HG03108 (cell line): Measurements from ENCODE around the gene IMPA2.
A peak's percentile ranks its signal among the peaks of the same experiment; 100 is the strongest.
"Not testable (repeated sequence)": the region's sequence is repeated elsewhere in the genome, so short reads cannot be mapped to it uniquely, and the experiment has no call there.

Experiments
- ATAC-seq: cut with Tn5 transposase; IDR thresholded peaks from one replicate; pipeline ENCODE4 v1.9.1; 2021; ENCODE audit warnings: moderate library complexity; ENCODE audit not compliant: unreplicated experiment

Gene IMPA2

GRCh38 chr18:12027046-12027445 is 45.7 kb downstream of the IMPA2 start:
- no peak for ATAC-seq

DNA sequence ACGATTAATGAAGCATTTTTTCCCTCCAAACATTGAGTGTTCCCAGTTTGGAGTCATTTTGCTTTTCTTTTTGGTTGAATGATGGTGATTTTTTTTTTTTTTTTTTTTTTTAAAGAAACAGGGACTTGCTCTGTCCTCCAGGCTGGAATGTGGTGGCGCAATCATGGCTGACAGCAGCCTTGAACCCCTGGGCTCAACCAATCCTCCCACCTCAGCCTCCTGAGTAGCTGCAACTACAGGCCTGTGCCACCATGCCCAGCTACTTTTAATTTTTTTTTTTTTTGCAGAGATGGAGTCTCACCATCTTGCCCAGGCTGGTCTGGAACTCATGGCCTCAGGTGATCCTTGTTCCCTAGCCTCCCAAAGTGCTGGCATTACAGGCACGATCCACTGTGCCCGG is 46.2 kb downstream of the IMPA2 start:
- ATAC-seq: no peak

DNA sequence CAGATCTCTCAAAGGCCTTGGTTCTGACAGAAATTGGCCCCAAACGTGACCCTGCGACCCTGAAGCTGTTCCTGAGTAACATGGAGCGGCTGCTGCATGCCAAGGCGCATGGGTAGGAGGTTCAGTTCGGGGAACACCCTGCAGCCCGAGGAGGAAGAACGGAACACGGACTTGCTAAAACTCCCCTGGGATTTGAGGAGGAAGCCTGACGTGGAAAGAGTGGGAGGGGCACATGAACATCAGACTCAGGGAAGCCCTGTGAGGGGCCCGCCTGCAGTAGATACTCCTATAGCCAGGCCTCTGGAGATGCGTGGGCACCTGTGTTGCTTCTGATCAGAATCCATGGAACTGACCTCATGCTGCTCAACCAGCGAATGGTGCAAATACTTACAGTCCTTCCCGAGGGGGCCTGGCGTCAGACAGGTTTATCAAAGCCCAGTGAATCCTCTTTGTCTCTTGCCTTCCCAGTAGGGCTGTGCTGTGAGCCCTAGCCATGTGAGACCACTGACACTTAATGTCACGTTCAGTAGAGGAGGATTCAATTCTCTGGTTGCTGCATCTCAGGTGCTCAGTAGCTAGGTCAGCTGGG is 46.8 kb downstream of the IMPA2 start:
- ATAC-seq: no peak

DNA sequence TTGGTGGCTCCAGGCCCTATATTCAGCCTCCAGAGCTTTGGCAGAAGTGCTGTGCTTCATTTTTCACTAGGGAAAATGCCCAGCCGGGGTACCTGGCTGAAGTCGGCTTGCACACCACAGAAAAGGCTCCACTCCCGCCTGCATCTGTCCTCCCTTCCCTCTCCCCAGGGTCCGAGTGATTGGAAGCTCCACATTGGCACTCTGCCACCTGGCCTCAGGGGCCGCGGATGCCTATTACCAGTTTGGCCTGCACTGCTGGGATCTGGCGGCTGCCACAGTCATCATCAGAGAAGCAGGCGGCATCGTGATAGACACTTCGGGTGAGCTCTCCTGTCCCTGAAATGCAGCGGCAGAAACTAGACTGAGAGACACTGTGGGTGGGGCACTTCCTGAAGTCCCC is 47.4 kb downstream of the IMPA2 start:
- ATAC-seq: no peak

DNA sequence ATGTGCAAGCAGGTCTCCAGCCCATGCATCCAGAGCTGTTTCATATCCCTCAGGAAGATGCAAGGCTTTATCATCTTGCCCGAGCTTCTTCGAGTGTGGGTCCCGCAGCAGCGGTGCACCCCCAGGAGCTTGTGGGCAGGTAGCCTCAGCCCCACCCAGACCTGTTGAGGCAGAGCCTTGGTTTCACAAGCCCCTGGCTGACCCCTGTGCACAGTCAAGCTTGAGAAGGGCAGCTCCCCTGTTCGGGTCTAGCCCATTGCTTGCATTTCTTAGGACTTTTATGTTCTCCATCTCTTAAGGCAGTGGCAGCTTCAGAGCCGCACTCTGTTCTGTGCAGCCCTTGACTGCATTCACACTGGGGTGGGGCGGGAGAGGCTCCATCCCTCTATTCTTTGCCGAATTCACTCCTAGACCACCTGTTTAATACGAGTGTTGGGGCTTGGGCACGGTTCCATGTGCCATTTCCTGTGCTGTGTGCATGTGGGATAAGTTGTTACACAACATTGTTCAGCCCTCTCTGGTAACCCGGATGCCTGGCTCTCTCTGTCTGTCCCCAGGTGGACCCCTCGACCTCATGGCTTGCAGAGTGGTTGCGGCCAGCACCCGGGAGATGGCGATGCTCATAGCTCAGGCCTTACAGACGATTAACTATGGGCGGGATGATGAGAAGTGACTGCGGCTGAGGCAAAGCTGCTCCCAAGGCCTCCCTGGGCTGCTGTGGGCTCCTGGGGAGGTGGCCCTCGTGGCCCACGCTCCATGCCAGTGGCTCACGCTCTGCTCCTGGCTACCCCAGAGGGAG is 48.7 kb downstream of the IMPA2 start:
- ATAC-seq: no peak

DNA sequence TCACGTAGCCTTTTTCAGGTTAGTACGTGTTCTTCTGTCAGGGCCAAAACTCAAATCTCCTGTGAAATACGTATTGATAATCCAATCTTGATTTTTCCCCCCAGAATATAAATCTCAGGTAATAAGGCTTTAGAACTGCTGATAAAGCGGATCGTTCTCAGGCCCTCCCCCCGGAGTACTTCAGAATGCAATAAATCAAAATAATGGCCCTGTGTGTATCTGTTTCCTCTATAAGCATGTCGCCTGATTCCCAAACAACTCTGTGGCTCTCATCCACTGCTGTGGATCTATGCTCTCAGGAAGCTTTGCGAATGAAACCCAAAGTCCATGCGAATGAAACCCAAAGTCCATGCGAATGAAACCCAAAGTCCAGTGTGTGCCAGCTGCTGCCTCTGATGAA is 49.4 kb downstream of the IMPA2 start:
- ATAC-seq: no peak

- no peak for ATAC-seq
These were observed 49.9 kb downstream of the IMPA2 start for GRCh38 chr18:12031181-12031580.

GRCh38 chr18:12031846-12032245 is 50.5 kb downstream of the IMPA2 start:
- no peak for ATAC-seq

DNA sequence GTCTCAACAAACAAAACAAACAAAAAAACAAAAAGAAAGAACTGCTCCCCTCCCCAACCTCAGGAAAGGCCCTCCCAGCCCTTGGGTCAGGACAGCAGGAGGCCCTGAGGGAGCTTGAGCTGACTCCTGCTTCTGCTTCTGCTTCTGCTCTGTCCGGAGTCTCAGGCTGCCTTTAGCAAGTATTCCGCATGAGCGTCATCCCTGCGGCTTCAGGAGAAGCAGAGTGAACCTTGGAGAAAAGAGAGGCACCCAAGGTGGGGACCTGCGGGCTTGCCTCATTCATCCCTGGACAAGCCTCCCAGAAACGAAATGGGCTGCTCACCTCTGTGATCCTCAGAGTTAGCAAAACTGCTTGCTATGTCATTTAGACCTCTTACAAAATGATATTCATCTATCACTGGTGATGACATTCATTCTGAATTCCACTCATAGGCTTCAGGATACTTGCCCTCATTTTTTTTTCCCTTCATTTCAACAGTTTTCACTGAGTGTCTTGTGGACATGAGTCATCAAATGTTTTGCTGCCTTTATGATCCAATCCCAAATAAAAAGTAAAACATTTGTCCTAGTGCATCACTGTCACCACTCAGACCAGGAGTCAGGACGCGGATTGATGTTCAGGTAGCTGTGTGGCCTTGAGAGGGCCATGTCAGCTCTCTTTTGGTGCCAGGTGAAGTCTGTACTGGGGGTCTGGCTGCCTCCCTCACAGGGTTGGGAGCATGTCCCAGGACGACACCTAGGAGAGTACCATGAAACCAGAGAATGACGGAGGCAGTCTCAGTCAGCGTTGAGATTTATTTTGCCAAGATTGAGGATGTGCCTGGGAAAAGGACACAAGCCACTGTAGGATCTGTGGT is 51.7 kb downstream of the IMPA2 start:
- no peak for ATAC-seq

GRCh38 chr18:12033643-12034025 is 52.3 kb downstream of the IMPA2 start:
- no peak for ATAC-seq

DNA sequence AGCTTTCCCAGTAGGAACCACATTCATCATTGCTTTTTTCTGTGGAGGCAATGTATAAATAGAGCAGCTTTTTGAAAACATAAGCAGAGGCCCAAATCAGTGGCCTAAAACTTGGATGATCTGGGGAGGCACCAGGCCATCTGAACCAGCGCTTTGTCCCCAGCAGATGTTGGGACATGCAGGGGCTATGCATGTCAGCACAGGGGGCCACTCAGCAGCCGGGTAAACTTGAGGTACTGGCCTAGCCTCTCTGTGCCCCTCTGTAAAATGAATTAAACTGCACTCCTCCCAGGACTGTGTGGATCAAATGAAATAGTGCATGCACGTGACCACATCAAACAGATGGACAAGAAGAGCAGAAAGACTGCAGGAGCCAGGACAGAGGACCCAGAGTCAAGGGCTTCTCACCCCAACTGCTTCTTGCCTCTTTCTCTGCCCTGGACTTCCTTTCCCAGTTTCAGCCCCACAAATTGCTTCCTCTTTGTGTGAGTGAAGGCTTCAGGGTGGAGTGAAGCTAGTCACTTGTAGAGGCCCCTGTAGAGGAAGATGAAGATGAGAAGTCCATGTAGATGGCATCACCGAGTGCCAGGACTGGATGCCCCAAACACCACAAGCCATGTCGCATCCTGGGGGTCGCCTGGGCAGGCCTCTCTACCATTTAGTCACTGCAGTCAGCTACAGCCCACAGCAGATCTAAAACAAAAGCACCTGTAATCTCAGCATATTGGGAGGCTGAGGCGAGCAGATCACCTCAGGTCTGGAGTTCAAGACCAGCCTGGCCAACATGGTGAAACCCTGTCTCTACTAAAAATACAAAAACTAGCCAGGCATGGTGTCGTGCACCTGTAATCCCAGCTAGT is 53.2 kb downstream of the IMPA2 start:
- ATAC-seq: no peak

- ATAC-seq: no peak
These were observed 54.2 kb downstream of the IMPA2 start for GRCh38 chr18:12035481-12035880.

DNA sequence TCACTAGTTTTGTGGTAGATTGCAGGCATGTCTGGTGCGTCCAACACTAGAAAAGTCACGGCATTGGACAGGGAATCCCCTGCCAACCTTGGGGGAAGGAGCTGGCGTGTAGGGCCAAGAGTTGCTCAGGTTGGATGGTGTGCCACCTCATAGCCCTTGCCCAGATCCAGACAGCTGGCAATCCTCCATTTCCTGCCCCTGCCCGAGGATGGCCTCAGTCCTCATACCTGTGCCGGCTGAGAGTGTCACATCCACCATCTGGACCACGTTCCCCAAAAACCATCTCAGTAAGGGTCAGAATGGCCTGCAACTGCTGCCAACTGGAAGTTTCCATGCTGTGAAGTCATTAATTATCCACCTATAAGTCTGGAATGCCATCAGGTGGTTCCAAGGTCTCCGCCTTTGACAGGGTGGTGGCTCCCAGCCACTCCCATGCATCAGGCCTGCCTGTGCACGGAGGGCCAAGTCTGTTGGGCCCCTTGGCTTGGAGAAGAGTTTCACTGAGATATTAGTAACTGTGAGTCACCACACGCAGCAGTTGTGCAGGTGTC is 55.0 kb downstream of the IMPA2 start:
- ATAC-seq: no peak

DNA sequence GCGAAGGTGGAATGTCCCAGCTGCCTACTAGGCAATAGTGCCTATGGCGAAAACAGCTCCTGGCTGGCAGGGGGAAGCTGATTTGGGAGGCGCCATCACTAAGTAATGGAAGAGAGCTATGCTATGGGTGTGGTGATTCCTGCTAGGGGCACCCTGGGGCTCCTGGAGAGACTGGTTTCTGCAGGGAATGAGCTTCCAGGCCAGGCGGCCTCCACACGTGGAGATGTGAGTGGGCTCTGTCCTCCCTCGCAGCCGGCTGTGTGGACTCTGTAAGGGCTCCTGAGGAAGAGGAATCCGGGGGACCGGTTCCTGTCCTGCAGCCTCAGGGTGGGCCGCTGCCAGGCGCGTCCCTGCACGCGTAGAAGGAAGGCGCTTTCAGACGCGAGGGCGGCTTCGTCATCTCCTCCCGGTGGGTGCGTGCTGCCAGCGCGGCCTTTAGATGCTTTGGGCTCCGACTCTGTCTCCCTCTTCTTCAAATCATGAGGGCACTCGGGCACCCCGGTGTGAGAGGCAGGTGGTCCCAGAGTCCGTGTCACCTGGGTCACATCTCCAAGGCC is 56.9 kb downstream of the IMPA2 start:
- ATAC-seq: no peak

GRCh38 chr18:12038639-12039539 is 57.6 kb downstream of the IMPA2 start:
- ATAC-seq: peak; percentile 79

DNA sequence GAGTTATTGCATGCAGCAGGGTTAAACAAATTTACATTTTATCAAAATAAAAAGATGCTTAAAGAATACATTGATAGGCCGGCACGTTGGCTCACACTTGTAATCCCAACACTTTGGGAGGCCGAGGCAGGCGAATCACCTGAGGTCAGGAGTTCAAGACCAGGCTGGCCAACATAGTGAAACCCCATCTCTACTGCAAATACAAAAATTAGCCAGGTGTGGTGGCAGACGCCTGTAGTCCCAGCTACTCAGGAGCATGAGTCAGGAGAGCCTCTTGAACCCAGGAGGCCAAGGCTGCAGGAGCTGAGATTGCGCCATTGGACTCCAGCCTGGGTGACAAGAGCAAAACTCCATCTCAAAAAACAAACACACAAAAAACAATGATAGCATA is 58.2 kb downstream of the IMPA2 start:
- ATAC-seq: not testable (repeated sequence)

- peak; percentile 38 for ATAC-seq
These were observed 60.3 kb downstream of the IMPA2 start for GRCh38 chr18:12041561-12041960.

- ATAC-seq: no peak
These were observed 62.5 kb downstream of the IMPA2 start for GRCh38 chr18:12043811-12044210.

- no peak for ATAC-seq
These were observed 63.3 kb downstream of the IMPA2 start for GRCh38 chr18:12044591-12044990.
